ENCODE measurements around the gene ABI3BP.

DNA sequence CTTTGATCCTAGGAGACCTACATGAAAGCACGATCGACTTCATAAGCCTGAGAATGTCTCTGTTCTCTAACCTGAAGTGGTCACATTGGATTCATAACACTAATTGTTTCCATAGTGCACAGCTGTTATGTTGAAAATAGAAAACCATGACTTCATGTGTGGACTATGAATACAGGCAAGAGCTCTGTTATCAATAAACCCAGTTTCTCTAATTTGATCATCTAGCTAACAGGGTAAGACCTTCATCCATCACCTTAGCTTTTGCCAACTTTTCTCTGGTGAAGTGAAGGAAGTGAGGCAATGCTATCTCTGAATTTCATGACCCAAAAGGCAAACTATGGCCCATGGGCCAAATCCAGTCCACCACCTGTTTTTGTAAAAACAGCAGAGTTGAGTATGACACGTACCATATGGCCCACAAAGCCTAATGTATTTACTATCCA is 27.2 kb downstream of the ABI3BP start:
- TF ChIP-seq POLR2A (IDR thresholded peaks at IDR 0.05; ENCODE audit: low read depth, low read length) (no peak), POLR2AphosphoS5 (IDR thresholded peaks at IDR 0.05; ENCODE audit: low read depth, low read length) (no peak), TAF1 (IDR thresholded peaks at IDR 0.05; ENCODE audit: low read depth, low read length) (no peak), PAX5 (IDR thresholded peaks at IDR 0.05; ENCODE audit: insufficient read depth, low read length, severe bottlenecking) (no peak), POU2F2 (IDR thresholded peaks at IDR 0.05; ENCODE audit: low read depth, low read length) (no peak)
